HG03025 (cell line): ENCODE data around the gene TRIM15.
A peak's percentile ranks its signal among the peaks of the same experiment; 100 is the strongest.

Experiments
- ATAC-seq: cut with Tn5 transposase; IDR thresholded peaks from one replicate; pipeline ENCODE4 v1.9.1; 2021; ENCODE audit warnings: mild to moderate bottlenecking, moderate library complexity; ENCODE audit not compliant: unreplicated experiment, low FRiP score

Gene TRIM15

GRCh38 chr6:30194797-30195690, 31.7 kb downstream of the TRIM15 start:
- no peak for ATAC-seq

GRCh38 chr6:30195951-30196350, 32.6 kb downstream of the TRIM15 start:
- no peak for ATAC-seq

- no peak for ATAC-seq
These were observed 33.0 kb downstream of the TRIM15 start for GRCh38 chr6:30196376-30196775.

GRCh38 chr6:30198166-30199084, 35.1 kb downstream of the TRIM15 start:
- ATAC-seq, result no peak

- ATAC-seq, result no peak
These were observed 37.4 kb downstream of the TRIM15 start for GRCh38 chr6:30200551-30201281.

- ATAC-seq, result no peak
These were observed 39.0 kb downstream of the TRIM15 start for GRCh38 chr6:30202366-30202765.

- no peak for ATAC-seq
These were observed 40.8 kb downstream of the TRIM15 start for GRCh38 chr6:30204116-30204515.

GRCh38 chr6:30206152-30206551, 42.8 kb downstream of the TRIM15 start:
- ATAC-seq, result no peak

- no peak for ATAC-seq
These were observed 43.7 kb downstream of the TRIM15 start for GRCh38 chr6:30206799-30207618.

GRCh38 chr6:30207619-30208295, 44.4 kb downstream of the TRIM15 start:
- no peak for ATAC-seq

- ATAC-seq, result no peak
These were observed 48.0 kb downstream of the TRIM15 start for GRCh38 chr6:30211306-30211705.

- ATAC-seq, result no peak
These were observed 48.6 kb downstream of the TRIM15 start for GRCh38 chr6:30211899-30212298.

- ATAC-seq, result peak; percentile 89
These were observed 49.7 kb downstream of the TRIM15 start, which contains the start of gene TRIM26 for GRCh38 chr6:30212865-30213666. TRIM26 (minus strand) TSS chr6:30213406; CDS start chr6:30199103, 14,303 bp downstream.

- ATAC-seq, result no peak
These were observed 50.3 kb downstream of the TRIM15 start for GRCh38 chr6:30213667-30213956.

GRCh38 chr6:30213957-30214656, 50.8 kb downstream of the TRIM15 start:
- peak; percentile 47 for ATAC-seq

- no peak for ATAC-seq
These were observed 51.3 kb downstream of the TRIM15 start for GRCh38 chr6:30214657-30214982.

GRCh38 chr6:30216096-30216495, 52.8 kb downstream of the TRIM15 start:
- ATAC-seq, result no peak

GRCh38 chr6:30219244-30219643, 55.9 kb downstream of the TRIM15 start:
- ATAC-seq, result no peak
